Transverse colon (tissue), 3 donors: ENCODE results near the gene FAM131C.

ENCODE experiments used
- CTCF ChIP-seq, 5 experiments: fragments of 200-600 bp in 3 of 5; fragments of 450-650 bp in 2 of 5; sonication (generic) in 3 of 5; IDR thresholded peaks; 1 replicate in 2 of 5; 2 replicates in 3 of 5; pipeline ENCODE4 v1.5.1; 2016 to 2017; ENCODE audit warnings: antibody characterized with exemption in 5 of 5, inconsistent platforms in 3 of 5, mild to moderate bottlenecking in 2 of 5, moderate library complexity in 1 of 5
- EP300 ChIP-seq: sonication (generic); formaldehyde crosslinking; IDR thresholded peaks from one replicate; pipeline ENCODE4 v1.6.1; 2017; ENCODE audit warnings: antibody characterized with exemption, low read depth
- POLR2A ChIP-seq: fragments of 450-650 bp; IDR thresholded peaks from one replicate; pipeline ENCODE4 v1.6.1; 2016; ENCODE audit warnings: antibody characterized with exemption, mild to moderate bottlenecking, moderate library complexity

GRCh38 chr1:16067933-16068332 lies 5.5 kb downstream of the FAM131C start:
- no peak for TF ChIP-seq POLR2A
- TF ChIP-seq CTCF (IDR thresholded peaks at IDR 0.05): no peak
- no peak for TF ChIP-seq EP300
